HEK293 (cell line): Measurements from ENCODE around the gene RNASE2.
"Not testable (repeated sequence)": the region's sequence is repeated elsewhere in the genome, so short reads cannot be mapped to it uniquely, and the experiment has no call there.

Source experiments
- CTCF ChIA-PET: fragments of 350-600 bp; formaldehyde crosslinking; extraction: SDS; loops from one replicate; lab custom pipeline; 2021; ENCODE audit warnings: antibody characterized with exemption; lab: Yijun Ruan, JAX
- POLR2A ChIA-PET: fragments of 300-600 bp; formaldehyde crosslinking; extraction: SDS; loops from one replicate; lab custom pipeline; 2020; ENCODE audit warnings: antibody characterized with exemption, inconsistent platforms; lab: Yijun Ruan, JAX
- H3K27ac ChIP-seq: fragments of 200-500 bp; sonication (Bioruptor generic); 2 replicates; pipeline ENCODE4 v1.5.1; 2014; ENCODE audit warnings: low read depth, low read length, control low read depth, inconsistent platforms; ENCODE audit errors: extremely low read depth
- H3K36me3 ChIP-seq, 2 experiments: fragments of 200-500 bp in 1 of 2; sonication (Bioruptor generic) in 1 of 2; 1 replicate in 1 of 2; 2 replicates in 1 of 2; pipeline ENCODE4 v1.5.1; 2014 to 2017; ENCODE audit warnings: inconsistent platforms in 2 of 2, low read length in 2 of 2; ENCODE audit not compliant: control insufficient read depth in 2 of 2, insufficient read depth in 1 of 2
- H3K4me1 ChIP-seq: fragments of 200-500 bp; sonication (Bioruptor generic); 2 replicates; pipeline ENCODE4 v1.5.1; 2014; ENCODE audit warnings: mild to moderate bottlenecking, low read length, inconsistent platforms; ENCODE audit not compliant: control insufficient read depth, insufficient read depth
- H3K4me3 ChIP-seq: 2 replicates; pipeline ENCODE4 v1.5.1; 2011; ENCODE audit warnings: low read depth, mild to moderate bottlenecking, control low read depth, low read length, moderate library complexity
- H3K9me3 ChIP-seq: fragments of 200-500 bp; sonication (Bioruptor generic); 2 replicates; pipeline ENCODE4 v1.5.1; 2014; ENCODE audit warnings: low read depth, low read length, inconsistent platforms; ENCODE audit not compliant: control insufficient read depth, insufficient read depth
- GLIS1 ChIP-seq: fragments of 450-650 bp; formaldehyde crosslinking; IDR thresholded peaks from 2 replicates; pipeline ENCODE4 v1.5.1; 2016; ENCODE audit warnings: missing biosample characterization, missing genetic modification characterization
- OVOL3 ChIP-seq: fragments of 450-650 bp; formaldehyde crosslinking; IDR thresholded peaks from 2 replicates; pipeline ENCODE4 v1.5.1; 2016; ENCODE audit warnings: missing biosample characterization, missing genetic modification characterization
- SP7 ChIP-seq: fragments of 450-650 bp; formaldehyde crosslinking; IDR thresholded peaks from 2 replicates; pipeline ENCODE4 v1.5.1; 2016; ENCODE audit warnings: missing biosample characterization, missing genetic modification characterization
- ZFP37 ChIP-seq: fragments of 450-650 bp; formaldehyde crosslinking; IDR thresholded peaks from 2 replicates; pipeline ENCODE4 v1.5.1; 2016; ENCODE audit warnings: missing biosample characterization, missing genetic modification characterization
- ZIC2 ChIP-seq: fragments of 450-650 bp; formaldehyde crosslinking; IDR thresholded peaks from 2 replicates; pipeline ENCODE4 v1.5.1; 2016; ENCODE audit warnings: missing biosample characterization, missing genetic modification characterization
- ZNF10 ChIP-seq: fragments of 450-650 bp; formaldehyde crosslinking; IDR thresholded peaks from 2 replicates; pipeline ENCODE4 v1.5.1; 2017; ENCODE audit warnings: missing biosample characterization, missing genetic modification characterization
- ZNF2 ChIP-seq: fragments of 450-650 bp; formaldehyde crosslinking; IDR thresholded peaks from 2 replicates; pipeline ENCODE4 v1.5.1; 2016; ENCODE audit warnings: missing biosample characterization, missing genetic modification characterization
- ZNF223 ChIP-seq: fragments of 450-650 bp; formaldehyde crosslinking; IDR thresholded peaks from 2 replicates; pipeline ENCODE4 v1.5.1; 2016; ENCODE audit warnings: missing biosample characterization, missing genetic modification characterization
- ZNF341 ChIP-seq: fragments of 450-650 bp; formaldehyde crosslinking; IDR thresholded peaks from 2 replicates; pipeline ENCODE4; 2016; ENCODE audit warnings: low read depth, missing biosample characterization, missing genetic modification characterization
- ZNF394 ChIP-seq: fragments of 450-650 bp; formaldehyde crosslinking; IDR thresholded peaks from 2 replicates; pipeline ENCODE4 v1.5.1; 2016; ENCODE audit warnings: missing biosample characterization, missing genetic modification characterization, mild to moderate bottlenecking, moderate library complexity, borderline replicate concordance
- ZNF423 ChIP-seq: fragments of 450-650 bp; formaldehyde crosslinking; IDR thresholded peaks from 2 replicates; pipeline ENCODE4 v1.5.1; 2016; ENCODE audit warnings: missing biosample characterization, missing genetic modification characterization
- ZNF501 ChIP-seq: fragments of 450-650 bp; formaldehyde crosslinking; IDR thresholded peaks from 2 replicates; pipeline ENCODE4 v1.5.1; 2016; ENCODE audit warnings: missing biosample characterization, missing genetic modification characterization
- ZNF610 ChIP-seq: fragments of 450-650 bp; formaldehyde crosslinking; IDR thresholded peaks from 2 replicates; pipeline ENCODE4 v1.5.1; 2016; ENCODE audit warnings: missing biosample characterization, missing genetic modification characterization, borderline replicate concordance
- ZNF624 ChIP-seq: fragments of 450-650 bp; formaldehyde crosslinking; IDR thresholded peaks from 2 replicates; pipeline ENCODE4 v1.5.1; 2017; ENCODE audit warnings: missing biosample characterization, missing genetic modification characterization
- ZNF701 ChIP-seq: fragments of 450-650 bp; formaldehyde crosslinking; IDR thresholded peaks from 2 replicates; pipeline ENCODE4 v1.5.1; 2016; ENCODE audit warnings: missing biosample characterization, missing genetic modification characterization
- ZSCAN30 ChIP-seq: fragments of 450-650 bp; IDR thresholded peaks from 2 replicates; pipeline ENCODE4 v1.5.1; 2018; ENCODE audit warnings: missing biosample characterization, mild to moderate bottlenecking, missing genetic modification characterization, moderate library complexity
- TF ChIP-seq, protein P1 (sequence below): fragments of 450-650 bp; formaldehyde crosslinking; IDR thresholded peaks from 2 replicates; pipeline ENCODE4 v1.5.1; 2016; ENCODE audit warnings: missing biosample characterization, missing genetic modification characterization, borderline replicate concordance
- TF ChIP-seq, protein P2 (sequence below): fragments of 450-650 bp; formaldehyde crosslinking; IDR thresholded peaks from 2 replicates; pipeline ENCODE4 v1.5.1; 2016; ENCODE audit warnings: missing biosample characterization, missing genetic modification characterization

The RNASE2 gene

DNA sequence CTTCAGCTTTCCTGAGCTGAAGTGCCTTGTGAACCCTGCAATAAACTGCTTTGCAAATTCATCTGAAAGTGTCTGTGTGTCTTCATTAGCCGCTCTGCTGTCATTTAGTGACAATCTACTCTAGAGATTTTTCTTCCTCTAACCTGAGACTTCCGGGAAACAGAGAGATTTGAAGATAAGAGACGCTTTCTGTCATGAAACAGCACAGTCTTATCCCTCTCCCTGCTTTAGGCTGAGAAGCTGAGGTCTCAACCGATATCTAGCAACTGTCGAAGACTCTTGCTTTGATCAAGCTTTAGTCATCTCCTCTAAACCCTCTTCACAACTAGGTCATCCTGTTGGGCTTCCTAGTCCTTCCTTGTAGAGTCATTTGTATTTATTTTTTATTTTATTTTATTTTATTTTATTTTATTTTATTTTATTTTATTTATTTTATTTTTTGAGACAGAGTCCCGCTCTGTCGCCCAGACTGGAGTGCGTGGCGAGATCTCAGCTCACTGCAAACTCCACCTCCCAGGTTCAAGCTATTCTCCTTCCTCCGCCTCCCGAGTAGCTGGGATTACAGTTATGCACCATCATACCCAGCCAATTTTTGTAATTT is 1.2 kb downstream of the RNASE2 start (continued):
- TF ChIP-seq ZNF10 (tag by site-specific recombination) = no peak
- TF ChIP-seq, all 188 proteins: peak for 0

DNA sequence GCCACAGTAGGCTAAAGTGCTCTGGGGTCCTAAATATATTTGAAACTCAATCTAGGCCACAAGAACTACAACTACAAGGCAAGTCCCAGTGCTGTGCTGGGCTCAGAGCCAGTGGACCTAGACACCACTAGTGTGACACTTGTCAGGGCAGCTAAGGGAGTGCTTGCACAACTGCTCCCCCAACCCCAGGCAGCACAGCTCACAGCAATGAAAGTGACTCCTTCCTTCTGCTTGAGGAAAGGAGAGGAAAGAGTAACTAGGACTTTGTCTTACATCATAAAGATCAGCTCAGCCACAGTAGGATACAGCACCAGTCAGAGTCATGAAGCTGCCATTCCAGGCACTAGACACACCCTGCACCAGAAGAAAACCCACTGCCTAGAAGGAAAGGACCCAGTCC is 3.7 kb downstream of the RNASE2 start:
- CTCF ChIA-PET = interaction anchor here (4.2 kb wide), 1 partner anchor 12 kb away, joined by 46 read pairs; no protein-coding TSS in a partner anchor
- H3K4me1 ChIP-seq, H3K36me3 ChIP-seq, H3K9me3 ChIP-seq, H3K27ac ChIP-seq, H3K4me3 ChIP-seq: not testable (repeated sequence)
- POLR2A ChIA-PET = interaction anchor here (2.4 kb wide), 1 partner anchor 12 kb away, joined by 17 read pairs; no protein-coding TSS in a partner anchor

DNA sequence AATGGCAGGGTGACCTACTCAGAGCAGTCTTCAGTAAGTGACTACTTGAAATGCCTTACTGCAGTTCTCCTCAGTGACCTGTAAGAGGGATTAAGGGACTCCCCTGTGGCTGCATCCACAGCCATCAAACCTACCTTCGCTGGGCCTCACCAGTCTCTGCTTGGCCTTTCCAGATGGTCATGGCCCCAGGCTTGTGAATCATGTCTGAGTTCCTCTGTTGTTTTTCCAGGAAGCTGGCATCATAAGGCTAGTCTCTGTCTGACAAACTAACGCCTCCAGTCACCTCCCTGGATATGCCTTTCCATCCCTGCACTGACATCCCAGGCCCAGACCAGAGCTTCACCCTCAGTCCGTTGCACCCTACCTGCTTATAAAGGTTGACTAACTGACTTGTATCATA is 14.0 kb downstream of the RNASE2 start:
- H3K36me3 ChIP-seq = no peaks in the 10 kb centered on the region
- no peak overlapping the region for H3K27ac ChIP-seq
- CTCF ChIA-PET = interaction anchor here (0.6 to 3.8 kb wide), 7 partner anchors 18 to 306 kb away, joined by 3 to 61 read pairs (median 6); no protein-coding TSS in a partner anchor
- POLR2A ChIA-PET = no interaction called here
- TF ChIP-seq OVOL3 (tag by site-specific recombination) = no peak
- no peak for TF ChIP-seq ZNF423 (tag by site-specific recombination)
- TF ChIP-seq, all 188 proteins: peak for 0
- Histone ChIP-seq H3K4me3 (no peak overlapping the region), H3K9me3 (no peaks in the 10 kb centered on the region), H3K4me1 (no peaks in the 10 kb centered on the region)

DNA sequence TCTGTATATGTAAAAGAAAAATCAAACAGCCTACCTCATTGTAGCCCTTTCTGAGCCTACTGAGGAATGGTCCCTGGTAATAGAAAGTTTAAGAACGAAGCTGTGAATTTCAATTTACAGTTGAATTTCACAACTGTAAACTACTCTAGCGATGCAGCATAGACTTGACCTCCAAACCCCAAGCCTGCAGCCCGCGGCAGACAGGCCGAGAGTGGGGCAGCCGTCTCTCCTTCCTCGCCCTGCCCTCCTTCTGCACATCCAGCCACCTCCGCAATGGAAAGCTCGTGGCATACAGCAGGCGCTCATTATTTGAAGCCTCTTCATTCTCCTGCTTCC is 15.3 kb downstream of the RNASE2 start:
- Histone ChIP-seq H3K4me1 (no peaks in the 10 kb centered on the region), H3K27ac (no peak overlapping the region), H3K9me3 (no peaks in the 10 kb centered on the region), H3K4me3 (no peak overlapping the region; the same call in 1 of the 2 replicates), H3K36me3 (no peaks in the 10 kb centered on the region)
- POLR2A ChIA-PET = interaction anchor here (0.6 to 1.6 kb wide), 6 partner anchors 10 to 269 kb away, joined by 3 to 17 read pairs (median 4); no protein-coding TSS in a partner anchor
- CTCF ChIA-PET = interaction anchor here (0.6 to 4.1 kb wide), 57 partner anchors 8 to 291 kb away, joined by 3 to 61 read pairs (median 5); partner anchors contain the start of gene RNASE2
- TF ChIP-seq ZSCAN30 (tag by site-specific recombination) = no peak
- TF ChIP-seq ZNF624 (tag by site-specific recombination) = no peak
- TF ChIP-seq, protein P1, sequence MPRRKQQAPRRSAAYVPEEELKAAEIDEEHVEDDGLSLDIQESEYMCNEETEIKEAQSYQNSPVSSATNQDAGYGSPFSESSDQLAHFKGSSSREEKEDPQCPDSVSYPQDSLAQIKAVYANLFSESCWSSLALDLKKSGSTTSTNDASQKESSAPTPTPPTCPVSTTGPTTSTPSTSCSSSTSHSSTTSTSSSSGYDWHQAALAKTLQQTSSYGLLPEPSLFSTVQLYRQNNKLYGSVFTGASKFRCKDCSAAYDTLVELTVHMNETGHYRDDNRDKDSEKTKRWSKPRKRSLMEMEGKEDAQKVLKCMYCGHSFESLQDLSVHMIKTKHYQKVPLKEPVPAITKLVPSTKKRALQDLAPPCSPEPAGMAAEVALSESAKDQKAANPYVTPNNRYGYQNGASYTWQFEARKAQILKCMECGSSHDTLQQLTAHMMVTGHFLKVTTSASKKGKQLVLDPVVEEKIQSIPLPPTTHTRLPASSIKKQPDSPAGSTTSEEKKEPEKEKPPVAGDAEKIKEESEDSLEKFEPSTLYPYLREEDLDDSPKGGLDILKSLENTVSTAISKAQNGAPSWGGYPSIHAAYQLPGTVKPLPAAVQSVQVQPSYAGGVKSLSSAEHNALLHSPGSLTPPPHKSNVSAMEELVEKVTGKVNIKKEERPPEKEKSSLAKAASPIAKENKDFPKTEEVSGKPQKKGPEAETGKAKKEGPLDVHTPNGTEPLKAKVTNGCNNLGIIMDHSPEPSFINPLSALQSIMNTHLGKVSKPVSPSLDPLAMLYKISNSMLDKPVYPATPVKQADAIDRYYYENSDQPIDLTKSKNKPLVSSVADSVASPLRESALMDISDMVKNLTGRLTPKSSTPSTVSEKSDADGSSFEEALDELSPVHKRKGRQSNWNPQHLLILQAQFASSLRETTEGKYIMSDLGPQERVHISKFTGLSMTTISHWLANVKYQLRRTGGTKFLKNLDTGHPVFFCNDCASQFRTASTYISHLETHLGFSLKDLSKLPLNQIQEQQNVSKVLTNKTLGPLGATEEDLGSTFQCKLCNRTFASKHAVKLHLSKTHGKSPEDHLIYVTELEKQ (tag by site-specific recombination) = no peak
- TF ChIP-seq ZFP37 (tag by site-specific recombination) = no peak
- no peak for TF ChIP-seq ZNF2
- no peak for TF ChIP-seq ZNF701 (tag by site-specific recombination)

DNA sequence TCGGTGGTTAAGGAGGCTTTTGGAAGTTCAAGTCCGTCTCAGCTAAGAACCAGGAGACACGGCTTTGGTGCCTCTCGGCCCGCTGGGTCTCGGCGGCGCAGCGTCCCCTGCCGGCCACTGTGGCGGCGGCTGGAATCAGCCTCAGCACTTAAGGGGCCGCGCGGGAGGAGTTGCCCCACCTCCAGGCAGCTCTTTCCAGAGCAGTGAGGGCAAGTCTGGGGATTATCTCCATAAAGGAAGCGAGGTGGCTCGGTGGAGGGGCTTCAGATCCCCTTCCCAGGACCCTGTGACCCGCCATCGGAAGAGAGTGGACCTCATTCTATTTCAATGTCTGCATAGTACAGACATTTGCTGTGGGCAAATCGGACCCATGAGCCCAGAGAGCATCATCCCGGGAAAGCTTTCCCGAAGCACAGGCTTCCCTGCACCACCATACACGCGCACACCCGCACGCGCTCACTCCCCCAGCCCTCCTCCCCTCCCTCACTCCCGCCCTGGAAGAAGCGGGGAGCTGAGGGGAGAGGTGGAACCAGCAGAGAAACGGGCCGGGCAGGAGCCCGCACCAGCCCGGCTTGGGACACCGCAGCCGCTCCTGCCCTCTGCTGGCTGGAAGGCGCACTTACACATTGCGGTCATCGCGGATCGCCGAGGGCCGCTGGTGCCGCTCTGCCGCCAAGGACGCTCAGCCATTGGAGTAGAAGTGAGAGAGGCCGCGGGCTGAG is 15.9 kb downstream of the RNASE2 start:
- CTCF ChIA-PET = interaction anchor here (0.5 to 4.1 kb wide), 68 partner anchors 8 to 712 kb away, joined by 3 to 61 read pairs (median 4); partner anchors contain the start of gene RNASE2
- H3K36me3 ChIP-seq = no peaks in the 10 kb centered on the region
- peak overlapping the region; percentile 70 for H3K4me3 ChIP-seq
- H3K27ac ChIP-seq = peak overlapping the region; percentile 45; the same call in 1 of the 2 replicates
- H3K9me3 ChIP-seq = no peaks in the 10 kb centered on the region
- POLR2A ChIA-PET = interaction anchor here (0.6 to 1.6 kb wide), 9 partner anchors 11 to 339 kb away, joined by 3 to 17 read pairs (median 3); no protein-coding TSS in a partner anchor
- H3K4me1 ChIP-seq = no peaks in the 10 kb centered on the region
- TF ChIP-seq ZNF610 (peak; percentile 76), ZNF394 (tag by site-specific recombination) (peak; percentile 49; the same call in 1 of the 2 replicates), ZNF223 (tag by site-specific recombination) (peak; percentile 99), ZIC2 (tag by site-specific recombination) (0 out of 2 replicates have a peak, but pooled peaks have one; percentile 35), GLIS1 (peak; percentile 7; the same call in 1 of the 2 replicates), SP7 (tag by site-specific recombination) (peak; percentile 68), ZNF501 (tag by site-specific recombination) (no peak), ZNF341 (tag by site-specific recombination) (peak; percentile 85)
- TF ChIP-seq, protein P2, sequence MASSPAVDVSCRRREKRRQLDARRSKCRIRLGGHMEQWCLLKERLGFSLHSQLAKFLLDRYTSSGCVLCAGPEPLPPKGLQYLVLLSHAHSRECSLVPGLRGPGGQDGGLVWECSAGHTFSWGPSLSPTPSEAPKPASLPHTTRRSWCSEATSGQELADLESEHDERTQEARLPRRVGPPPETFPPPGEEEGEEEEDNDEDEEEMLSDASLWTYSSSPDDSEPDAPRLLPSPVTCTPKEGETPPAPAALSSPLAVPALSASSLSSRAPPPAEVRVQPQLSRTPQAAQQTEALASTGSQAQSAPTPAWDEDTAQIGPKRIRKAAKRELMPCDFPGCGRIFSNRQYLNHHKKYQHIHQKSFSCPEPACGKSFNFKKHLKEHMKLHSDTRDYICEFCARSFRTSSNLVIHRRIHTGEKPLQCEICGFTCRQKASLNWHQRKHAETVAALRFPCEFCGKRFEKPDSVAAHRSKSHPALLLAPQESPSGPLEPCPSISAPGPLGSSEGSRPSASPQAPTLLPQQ (tag by site-specific recombination) = peak; percentile 45
